Measurements from ENCODE around the gene RNF157. TPM values are rescaled to one million over a fixed set of nuclear protein-coding genes. Genes with fewer than 3 reads are reported as not detected.

RNF157 gene
- total and polyA plus RNA-seq, 2 of the 13 experiments (the other 11 are each of a cell fraction or from before 2014, with no cell fraction given) = 0.44 to 1.5 TPM

GRCh38 chr17:76138896-76139752 is 101.2 kb downstream of the RNF157 start (continued):
- TF ChIP-seq ZNF609 (CRISPR knock-in tag; IDR thresholded peaks at IDR 0.05; ENCODE audit: borderline replicate concordance) (no peak), HOXD1 (CRISPR knock-in tag; IDR thresholded peaks at IDR 0.05) (no peak), ZNF260 (CRISPR knock-in tag; IDR thresholded peaks at IDR 0.05; ENCODE audit: borderline replicate concordance, low read depth) (no peak), ZNF101 (CRISPR knock-in tag; IDR thresholded peaks at IDR 0.05; ENCODE audit: borderline replicate concordance, low read depth) (no peak), ZNF616 (CRISPR knock-in tag; IDR thresholded peaks at IDR 0.05; ENCODE audit: low read depth) (0 out of 2 replicates have a peak, but pooled peaks have one; percentile 26), CEBPB (IDR thresholded peaks at IDR 0.05; ENCODE audit: borderline replicate concordance, low read depth, low read length) (no peak), ZNF430 (CRISPR knock-in tag; IDR thresholded peaks at IDR 0.05) (peak; percentile 13; the same call in 1 of the 2 replicates), TBP (CRISPR knock-in tag; IDR thresholded peaks at IDR 0.05) (0 out of 2 replicates have a peak, but pooled peaks have one; percentile 63), ZNF34 (CRISPR knock-in tag; IDR thresholded peaks at IDR 0.05; ENCODE audit: borderline replicate concordance) (no peak; the same call in 1 of the 2 replicates), ZBTB46 (CRISPR knock-in tag; IDR thresholded peaks at IDR 0.05; ENCODE audit: borderline replicate concordance) (peak; percentile 20; the same call in 1 of the 2 replicates), XRCC5 (optimal IDR thresholded peaks at IDR 0.05; ENCODE audit: low read length) (no peak), PRDM15 (CRISPR knock-in tag; IDR thresholded peaks at IDR 0.05) (no peak), ZNF296 (CRISPR knock-in tag; conservative IDR thresholded peaks at IDR 0.05) (no peak), TEAD3 (CRISPR knock-in tag; optimal IDR thresholded peaks at IDR 0.05; ENCODE audit: borderline replicate concordance) (no peak), FLYWCH1 (CRISPR knock-in tag; IDR thresholded peaks at IDR 0.05) (peak; percentile 65; the same call in 1 of the 2 replicates), KDM5B (CRISPR knock-in tag; IDR thresholded peaks at IDR 0.05; ENCODE audit: borderline replicate concordance) (no peak), KLF12 (CRISPR knock-in tag; IDR thresholded peaks at IDR 0.05; ENCODE audit: borderline replicate concordance) (peak; percentile 14; the same call in 1 of the 2 replicates), FOSL1 (CRISPR knock-in tag; IDR thresholded peaks at IDR 0.05; ENCODE audit: borderline replicate concordance) (no peak)
